ENCODE results near the gene CACNG3.

DNA sequence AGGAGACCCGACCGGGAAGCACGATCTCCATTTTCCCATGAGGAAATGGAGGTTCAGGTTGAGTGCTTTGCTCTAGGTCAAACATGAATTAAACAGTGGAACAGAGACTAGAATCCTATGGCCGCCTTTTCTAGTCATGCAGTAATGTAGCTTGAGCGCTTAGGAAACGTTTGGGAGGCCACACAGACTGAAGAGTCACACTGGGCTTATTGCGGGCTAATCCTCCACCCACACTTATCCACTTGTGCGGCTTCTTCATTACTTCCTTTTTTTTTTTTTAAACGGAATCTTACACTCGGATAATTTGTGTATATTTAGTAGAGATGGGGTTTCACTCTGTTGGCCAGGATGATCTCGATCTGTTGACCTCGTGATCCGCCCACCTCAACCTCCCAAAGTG is 26.0 kb downstream of the CACNG3 start:
- TF ChIP-seq, protein P1, sequence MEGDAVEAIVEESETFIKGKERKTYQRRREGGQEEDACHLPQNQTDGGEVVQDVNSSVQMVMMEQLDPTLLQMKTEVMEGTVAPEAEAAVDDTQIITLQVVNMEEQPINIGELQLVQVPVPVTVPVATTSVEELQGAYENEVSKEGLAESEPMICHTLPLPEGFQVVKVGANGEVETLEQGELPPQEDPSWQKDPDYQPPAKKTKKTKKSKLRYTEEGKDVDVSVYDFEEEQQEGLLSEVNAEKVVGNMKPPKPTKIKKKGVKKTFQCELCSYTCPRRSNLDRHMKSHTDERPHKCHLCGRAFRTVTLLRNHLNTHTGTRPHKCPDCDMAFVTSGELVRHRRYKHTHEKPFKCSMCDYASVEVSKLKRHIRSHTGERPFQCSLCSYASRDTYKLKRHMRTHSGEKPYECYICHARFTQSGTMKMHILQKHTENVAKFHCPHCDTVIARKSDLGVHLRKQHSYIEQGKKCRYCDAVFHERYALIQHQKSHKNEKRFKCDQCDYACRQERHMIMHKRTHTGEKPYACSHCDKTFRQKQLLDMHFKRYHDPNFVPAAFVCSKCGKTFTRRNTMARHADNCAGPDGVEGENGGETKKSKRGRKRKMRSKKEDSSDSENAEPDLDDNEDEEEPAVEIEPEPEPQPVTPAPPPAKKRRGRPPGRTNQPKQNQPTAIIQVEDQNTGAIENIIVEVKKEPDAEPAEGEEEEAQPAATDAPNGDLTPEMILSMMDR (IDR thresholded peaks at IDR 0.05; ENCODE audit: low read depth, low read length), result no peak
- TF ChIP-seq EZH2phosphoT487 (IDR thresholded peaks at IDR 0.05; ENCODE audit: low read depth), result no peak

Measured in OCI-LY3 (cell line).